Kasumi-1 (cell line): Measurements from ENCODE around the gene CACNB4.

ENCODE experiments used
- DNase-seq, 2 experiments: peaks; one replicate each; lab custom pipeline; 2025; lab: John Stamatoyannopoulos, UW

The CACNB4 gene

DNA sequence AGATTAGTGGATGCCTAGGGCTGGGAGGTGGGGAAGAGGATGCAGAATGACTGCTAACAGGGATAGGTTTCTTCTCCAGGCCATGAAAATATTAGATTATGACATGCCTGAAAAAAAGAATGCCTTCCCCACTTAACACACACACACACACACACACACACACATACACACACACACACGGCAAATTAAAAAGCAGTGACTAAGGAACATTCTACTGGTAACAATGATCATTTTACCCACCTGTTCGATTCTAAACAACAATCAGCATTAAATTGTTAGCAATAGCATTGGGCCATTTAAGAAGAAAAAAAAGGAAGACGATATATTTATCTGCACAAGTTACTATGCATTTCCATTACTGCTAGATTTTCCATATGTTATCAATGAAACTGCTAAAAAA lies 10.8 kb downstream of the CACNB4 start:
- DNase-seq = no peak

DNA sequence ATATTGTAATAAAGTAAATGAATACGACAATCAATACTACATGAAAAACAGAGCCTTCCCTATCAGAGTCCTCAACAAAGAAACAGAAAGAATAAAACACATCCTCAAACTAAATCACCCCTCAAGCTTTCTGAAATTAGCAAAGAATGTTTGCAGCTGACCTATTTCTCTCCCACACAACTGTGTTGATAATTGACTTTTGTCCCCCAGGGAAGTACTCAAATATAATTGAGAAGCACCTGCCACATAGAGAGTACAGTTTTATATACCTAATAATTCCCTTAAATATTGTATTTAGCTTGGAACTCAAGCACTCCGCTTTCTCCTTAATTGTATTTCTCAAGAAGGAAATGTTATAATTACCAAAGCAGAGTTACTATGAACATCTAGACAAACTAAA lies 12.6 kb downstream of the CACNB4 start:
- DNase-seq = no peak

DNA sequence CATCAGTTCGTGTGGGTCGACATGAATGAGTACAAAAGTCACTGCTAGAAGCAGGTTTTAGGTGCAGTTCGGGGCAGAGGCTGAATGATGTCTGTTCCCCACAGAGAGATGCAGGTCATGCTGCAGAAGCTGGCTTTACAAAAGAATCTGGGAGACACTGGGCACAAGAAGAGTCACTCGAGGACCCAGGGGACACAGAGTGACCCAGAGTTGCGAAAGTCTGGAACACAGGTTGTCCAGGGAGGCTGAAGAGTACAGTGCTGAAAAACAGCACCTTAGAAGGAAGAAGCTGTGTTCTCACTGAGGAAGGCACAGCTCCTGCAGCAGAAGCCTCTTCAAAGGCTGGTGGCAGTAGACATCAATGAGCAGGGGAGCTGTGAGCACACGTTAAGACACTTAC lies 14.8 kb downstream of the CACNB4 start:
- DNase-seq = peak; percentile 47 to 49

DNA sequence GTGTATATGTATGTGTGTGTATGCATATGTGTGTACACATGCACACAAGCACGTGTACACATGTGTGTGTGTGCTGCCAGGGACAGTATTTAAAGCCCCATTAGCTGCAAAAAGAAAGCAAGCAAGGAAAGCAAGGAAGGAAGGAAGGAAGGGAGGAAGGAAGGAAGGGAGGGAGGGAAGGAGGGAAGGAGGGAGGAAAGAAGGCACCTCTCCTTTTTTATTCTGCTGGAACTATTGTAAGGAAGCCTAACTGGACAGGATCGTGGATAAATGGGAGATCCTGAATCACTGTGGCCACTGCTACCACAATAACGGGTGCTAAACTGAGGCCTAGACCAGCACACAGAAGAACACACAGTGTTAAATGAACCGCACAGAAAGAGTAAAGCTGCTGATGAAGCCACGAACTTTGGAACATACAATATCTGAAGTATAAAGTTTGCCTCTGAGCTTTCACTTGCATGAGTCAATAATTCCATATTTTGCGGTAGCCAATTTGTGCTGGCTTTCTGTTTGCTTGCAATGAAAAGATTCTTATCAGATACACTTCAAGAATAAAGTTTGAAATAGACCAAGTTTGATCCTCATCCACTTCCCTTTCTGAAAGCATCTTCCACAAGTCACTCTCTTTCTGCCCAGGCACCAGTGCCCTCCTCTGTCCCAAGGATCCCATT lies 15.5 kb downstream of the CACNB4 start:
- DNase-seq = no peak

DNA sequence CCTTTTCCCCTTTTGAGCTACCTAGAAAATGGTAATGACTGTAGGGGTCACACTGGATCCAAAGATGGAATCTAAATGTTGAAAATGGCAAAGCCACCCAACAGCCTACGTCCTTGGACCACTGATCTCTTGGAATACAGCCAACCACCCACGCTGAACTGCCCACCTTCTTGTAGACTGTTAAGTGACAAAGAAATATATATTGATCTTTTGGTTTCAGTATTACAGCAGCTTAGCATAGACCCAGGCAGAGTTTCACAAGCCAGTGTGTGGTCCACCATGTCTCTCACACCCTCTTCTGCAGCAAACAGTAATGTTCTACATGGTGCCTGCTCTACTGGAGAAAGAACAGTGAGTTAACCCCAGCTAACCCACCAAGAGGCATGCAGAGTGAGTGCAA lies 20.2 kb downstream of the CACNB4 start:
- no peak for DNase-seq

DNA sequence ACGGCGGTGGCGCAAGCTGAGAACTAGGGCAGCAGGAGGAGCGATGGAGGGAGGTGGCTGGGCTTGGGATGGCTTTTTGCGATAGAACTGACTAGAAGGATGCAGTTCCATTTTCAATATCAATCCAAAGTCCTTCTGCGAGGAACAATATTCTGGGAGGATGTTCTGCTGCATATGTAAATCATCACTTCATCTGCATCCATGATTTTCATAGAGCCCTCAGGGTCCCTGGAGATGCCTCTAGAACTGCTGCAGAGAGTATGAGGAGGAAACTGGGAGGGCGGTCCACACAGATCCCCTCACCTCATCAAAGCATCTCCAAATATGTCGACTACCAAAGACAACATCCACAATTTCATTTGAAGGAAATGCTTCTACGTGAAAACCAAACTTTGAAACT lies 20.8 kb downstream of the CACNB4 start:
- no peak for DNase-seq

DNA sequence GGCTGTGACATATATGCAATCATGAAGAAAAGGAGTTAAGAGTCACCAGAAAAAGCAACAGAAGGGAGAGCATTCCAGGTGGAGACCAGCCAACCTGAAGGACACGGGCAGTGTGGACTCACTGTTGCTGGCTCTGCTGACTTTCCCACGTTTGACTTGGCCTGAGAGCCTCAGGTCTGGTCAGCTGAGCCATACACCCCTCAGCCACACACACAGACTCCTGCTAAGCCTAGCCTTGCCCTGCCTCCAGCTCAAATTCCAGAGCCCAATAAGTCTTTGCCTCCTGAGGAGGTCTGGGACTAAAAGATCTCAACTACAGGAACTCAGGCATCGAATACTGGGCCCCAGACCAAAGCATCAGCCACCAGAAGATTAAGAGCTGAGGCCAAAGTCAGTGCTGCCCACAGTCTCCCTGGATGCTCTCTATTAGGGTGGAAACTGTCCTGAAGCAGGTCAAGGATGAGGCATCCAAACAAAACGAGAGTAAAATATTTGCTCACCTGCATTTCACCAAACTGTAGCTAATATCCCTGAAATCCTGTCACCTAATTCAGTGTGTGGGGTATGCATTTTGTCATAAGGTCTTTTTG lies 23.3 kb downstream of the CACNB4 start:
- no peak for DNase-seq

DNA sequence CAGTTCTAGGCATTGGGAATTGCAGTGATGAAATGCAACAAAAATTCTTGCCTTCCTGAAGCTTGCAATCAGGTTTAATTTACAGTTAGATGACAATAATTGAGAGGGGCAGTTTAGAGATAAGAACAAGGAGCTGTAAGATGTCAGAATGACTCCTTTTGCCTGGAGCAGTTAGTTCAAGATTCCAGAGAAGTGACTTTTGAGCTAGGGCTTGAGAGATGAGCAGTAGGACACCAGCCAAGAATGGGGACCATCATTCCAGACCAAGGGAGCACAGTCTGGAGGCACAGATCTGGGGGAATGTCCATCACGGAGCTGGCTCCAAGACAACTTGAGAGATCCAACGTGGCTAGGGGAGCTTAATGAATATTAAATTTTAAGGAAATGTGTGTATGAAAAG lies 26.8 kb downstream of the CACNB4 start:
- no peak for DNase-seq

DNA sequence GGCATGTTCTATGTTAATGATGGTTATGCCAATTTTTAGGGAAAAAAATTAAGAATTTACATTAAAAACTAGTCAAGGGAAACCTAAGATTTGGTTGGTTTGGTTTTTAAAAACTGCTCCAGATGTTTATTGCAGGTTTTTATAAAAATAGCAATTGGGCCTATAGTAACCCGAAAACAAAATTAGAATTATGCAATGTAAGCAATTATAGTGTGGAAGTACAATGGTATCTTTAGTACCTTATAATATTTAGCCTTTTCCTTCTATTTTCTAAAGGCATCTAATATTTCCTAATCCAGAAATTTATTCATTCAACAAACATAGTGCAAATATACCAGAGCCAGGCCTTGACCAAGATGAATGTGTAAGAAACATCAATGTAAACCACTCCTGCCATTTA lies 27.3 kb downstream of the CACNB4 start:
- no peak for DNase-seq

DNA sequence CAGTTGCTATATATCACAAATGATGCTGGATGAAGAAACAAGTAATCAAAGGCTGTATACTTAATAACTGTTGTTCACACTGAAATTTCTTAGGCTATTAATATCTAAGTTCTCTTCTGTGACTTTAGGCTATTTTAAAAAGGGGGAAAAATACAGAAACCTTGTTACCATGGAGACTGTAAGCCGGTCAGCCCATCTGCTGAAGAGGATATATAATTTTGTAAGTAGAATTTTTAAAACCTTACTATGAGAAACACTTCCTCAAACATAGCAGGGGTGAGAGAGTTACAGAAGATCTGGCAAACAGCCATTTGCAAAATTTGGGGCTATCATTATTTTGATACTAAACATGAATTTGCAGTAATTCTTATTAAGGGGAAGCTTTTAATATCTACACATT lies 27.8 kb downstream of the CACNB4 start:
- DNase-seq = peak; percentile 87 to 90

DNA sequence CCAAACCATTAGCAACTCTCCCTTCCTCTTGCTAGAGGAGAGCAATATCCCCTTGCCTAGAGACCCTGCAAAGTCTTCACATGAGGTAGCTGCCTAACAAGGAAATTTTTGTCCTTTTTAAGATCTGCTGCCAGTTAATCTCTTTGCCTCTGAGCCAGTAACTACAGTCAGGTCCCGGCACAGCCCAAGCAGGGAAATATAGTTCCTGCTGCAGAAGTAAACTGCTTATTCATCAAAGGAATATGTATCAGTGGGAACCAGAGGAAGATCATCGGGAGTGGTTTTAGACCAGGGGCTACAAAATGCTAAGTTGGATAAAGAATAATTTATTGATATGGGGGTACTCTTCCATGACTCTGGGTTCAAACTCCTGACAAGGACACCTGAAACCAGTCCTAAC lies 30.6 kb downstream of the CACNB4 start:
- DNase-seq = no peak

DNA sequence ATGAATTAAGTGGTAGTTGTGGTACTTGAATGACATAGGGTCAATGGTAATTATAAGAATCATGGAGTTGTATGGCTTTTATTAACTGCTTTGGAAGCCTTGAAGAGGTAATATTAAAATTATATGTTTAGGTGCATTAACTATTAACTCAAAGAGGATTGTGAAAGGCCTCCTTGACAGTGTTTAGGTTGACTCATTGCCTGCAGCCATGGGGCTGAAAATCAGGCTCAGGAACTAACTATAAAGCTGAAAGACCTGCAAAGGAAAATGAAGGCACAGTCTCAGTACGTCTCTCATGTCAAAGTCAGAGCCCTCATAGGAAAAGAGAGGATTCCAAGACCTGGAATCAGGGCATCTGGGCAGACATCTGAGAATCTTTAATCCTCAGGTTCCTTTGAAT lies 31.0 kb downstream of the CACNB4 start:
- no peak for DNase-seq

DNA sequence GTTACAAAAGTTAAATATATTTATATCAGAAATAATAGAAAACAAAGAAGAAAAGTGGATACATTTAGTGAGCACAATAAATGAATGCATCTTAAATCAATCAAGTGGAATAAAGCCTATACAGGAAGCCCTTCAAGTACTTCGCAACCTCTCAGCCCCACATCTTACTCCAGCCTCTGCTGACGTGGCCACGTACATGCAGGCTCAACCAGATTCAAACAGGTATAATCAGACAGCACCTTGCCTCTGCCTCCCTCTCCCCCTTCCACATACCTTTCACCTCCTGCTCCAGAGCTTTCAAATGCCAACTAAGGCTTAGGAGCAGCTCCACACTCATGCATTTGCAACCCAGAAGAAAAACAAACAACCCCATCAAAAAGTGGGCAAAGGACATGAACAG lies 32.9 kb downstream of the CACNB4 start:
- DNase-seq = no peak

DNA sequence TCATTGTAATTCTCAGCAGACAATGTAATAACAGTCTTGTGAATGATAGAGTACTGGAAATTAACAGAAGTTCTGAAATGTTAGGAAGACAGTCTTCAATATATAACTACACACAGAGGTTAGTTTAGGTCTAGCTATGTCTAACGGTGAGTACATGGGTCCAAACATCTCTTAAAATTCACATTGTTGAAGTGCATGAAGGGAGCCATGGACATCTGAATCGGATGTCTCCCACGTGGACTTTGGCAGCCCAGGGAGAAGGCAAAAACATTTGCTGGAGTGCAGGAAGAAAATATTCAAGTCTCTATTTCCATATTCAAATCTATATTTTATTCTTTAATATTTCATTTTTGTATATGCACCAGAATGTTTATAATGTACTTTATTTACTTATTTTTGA lies 34.8 kb downstream of the CACNB4 start:
- no peak for DNase-seq

DNA sequence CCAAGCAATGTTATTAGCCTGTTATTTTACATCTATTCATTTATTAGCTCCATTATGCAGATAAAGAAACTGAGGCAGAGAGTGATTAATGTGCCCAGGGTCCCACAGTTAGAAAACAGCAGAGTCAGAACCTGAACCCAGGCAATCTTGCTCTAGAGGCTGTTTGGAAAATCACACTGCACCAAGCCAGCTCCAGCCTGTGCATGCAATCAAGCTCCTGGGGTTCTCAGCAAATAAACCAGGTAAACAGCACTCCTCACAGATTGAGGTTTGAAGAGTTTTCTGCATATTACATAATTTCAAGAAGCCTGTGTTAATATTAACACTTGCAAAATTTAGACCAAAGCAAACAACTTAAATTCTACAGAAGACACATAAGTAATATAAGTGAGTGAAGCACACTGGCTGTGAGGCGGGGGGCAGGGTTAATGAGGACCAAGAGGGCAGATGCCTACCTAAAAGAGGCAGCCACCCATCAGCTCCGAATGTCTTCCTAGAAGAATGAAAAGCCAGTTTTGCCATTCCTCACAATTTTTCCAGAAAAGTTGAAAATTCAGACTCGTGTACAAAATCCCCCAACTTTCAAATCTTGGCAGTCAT lies 35.4 kb downstream of the CACNB4 start:
- no peak for DNase-seq

DNA sequence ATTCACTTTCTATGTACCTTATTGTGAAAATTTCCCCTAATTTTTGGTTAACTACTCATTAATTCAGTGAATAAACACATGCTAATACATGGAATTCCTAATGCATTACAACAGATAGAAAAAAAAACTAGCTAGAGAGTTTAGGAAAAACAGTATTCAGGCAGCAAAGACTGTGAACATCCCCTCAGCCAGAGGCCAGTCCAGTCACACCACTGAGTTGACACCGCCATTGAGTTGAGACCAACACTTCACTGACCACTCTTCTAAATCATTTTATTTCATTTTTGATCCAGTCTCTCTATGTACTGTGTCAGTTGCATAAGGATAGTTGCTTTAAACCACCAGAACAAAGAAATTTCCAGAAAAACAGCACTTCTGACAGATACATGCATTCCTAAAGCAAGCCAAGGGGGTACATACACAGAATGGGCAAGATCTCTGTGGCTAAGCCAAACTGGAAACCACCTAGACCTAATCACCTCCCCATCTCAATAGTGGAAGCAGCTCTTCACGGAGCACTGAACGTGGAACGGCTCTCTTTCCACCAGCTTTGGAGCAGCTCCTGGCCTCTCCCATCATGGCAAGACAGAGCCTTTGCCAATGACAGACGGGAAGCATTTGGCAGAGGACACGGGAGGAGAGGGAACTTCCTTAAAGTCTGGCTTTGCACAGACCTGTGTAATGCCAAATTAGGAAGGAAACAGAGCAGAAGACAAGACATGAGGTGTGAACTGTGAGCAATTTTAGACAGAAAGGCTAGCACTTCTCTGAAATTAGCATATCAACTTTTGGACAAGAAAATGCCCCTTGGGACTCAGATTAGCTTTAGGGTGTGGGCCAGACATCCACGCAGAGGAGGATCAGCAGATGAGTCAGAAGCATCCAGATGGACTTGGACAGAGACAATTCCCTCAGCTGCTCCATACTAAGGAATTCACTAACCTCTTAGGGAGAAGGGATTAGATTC lies 36.4 kb downstream of the CACNB4 start:
- DNase-seq = peak; percentile 58 to 67

DNA sequence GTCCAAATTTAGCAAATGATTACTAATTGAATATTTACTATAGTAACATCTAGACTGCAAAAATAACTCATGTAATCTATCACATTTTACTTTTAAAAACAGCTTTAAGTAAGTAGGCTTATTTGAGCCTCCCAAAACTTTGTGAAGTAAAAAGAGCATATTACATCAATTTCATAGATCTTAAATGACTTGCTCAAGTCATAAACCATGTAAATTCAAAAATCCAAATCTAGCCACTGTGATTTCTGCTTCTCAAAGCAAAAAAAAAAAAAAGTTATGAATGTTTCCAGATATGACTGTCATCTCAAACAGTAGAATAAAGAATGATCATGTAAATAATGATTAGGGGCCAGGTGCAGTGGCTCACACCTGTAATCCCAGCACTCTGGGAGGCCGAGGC lies 37.5 kb downstream of the CACNB4 start:
- no peak for DNase-seq

DNA sequence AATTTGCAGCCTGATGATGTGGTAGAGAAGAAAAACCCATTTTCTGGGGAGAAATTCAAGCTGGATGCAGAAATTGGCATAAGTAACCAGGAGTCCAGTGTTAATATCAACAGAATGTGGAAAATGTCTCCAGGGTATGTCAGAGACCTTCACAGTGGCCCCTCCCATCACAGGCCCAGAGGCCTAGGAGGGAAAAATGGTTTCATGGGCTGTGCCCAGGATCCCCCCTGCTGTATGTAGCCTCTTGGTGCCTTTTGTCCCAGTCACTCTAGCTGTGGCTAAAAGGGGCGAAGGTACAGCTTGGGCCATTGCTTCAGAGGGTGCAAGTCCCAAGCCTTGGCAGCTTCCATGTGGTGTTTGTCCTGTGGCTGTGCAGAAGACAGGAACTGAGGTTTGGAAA lies 40.2 kb downstream of the CACNB4 start:
- no peak for DNase-seq

DNA sequence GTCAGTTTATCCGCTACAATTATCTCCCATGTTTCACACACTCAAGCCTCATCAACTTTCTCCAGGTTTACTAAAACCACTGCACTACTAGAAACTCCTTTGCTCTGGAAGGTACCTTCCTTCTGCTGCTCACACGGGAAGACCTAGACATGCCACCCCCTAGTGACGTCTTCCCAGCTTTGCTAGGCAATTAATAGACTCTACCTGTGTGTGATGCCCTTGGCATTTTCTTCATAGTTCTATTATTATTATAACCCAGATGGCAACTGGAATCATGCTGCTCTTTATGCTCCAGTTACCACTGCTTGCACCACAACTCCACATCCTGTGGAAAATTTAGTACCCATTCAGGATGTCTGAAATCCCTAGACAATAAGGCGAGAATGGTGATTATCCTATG lies 42.4 kb downstream of the CACNB4 start:
- no peak for DNase-seq

DNA sequence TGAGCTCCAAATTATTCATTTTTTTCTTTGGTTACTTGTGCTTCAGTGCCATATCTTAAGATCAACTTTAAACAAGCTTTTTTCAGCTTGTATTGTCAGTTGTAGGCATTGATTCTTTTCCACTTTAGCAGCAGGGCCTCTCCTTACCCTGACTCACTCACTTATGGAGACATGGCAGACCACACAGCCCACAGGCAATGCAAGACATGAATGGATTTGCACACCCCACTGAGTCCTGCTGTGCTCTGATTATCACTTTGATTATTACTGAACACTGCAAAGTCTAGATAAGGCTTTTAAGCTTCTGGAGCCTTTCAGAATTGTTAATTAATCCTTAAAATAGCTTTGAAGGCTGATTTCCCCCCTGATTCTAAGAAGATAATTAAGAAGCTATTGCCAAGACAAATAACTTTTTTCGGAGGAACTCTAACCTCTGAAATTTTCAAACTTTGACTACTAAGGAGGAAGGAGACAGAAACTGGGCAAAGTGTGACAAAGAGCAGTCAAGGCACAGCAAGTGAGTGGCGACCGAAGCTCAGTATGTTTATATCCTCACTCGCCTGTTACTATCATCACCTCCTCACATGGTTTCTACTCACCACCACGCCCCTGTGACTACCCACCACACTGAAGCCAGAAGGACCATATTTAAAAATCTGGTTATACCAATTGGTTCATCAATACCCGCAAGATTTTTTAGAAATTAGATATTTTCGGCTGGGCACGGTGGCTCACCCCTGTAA lies 43.3 kb downstream of the CACNB4 start:
- DNase-seq = no peak

DNA sequence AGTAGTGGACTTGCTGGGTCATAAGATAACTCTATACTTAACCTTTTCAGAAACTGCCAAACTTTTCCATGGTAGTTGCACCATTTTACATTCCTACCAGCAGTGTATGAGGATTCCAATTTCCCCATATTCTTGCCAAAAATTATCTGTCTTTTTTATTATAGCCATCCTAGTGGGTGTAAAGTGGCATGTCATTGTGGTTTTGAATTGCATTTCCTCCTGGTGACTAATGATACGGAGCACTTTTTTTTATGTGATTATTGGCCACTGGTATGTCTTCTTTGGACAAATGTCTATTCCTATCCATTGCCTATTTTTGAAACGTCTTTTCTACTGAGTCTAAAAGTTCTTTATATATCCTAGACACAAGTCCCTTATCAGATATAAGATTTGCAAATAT lies 44.3 kb downstream of the CACNB4 start:
- peak; percentile 72 to 84 for DNase-seq

DNA sequence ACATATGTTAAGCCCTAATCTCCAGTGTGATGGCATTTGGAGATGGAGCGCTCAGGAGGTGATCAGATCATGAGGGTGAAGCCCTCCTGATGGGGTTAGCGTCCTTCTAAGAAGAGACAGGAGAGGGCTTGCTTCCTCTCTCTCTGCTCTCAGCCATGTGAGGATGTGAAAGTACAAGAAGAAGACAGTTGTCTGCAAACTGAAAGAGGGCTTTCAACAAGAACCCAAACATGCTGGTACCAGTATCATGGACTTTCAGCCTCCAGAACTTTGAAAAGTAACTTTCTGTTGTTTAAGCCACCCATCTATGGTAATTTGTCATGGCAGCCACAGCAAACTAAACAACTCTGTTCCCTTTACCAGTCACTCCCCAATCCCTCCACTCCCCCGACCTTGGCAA lies 47.4 kb downstream of the CACNB4 start:
- no peak for DNase-seq
